ENCODE data around the gene RPRD2. TPM values are rescaled to one million over a fixed set of nuclear protein-coding genes. Genes with fewer than 3 reads are reported as not detected.
A peak's percentile ranks its signal among the peaks of the same experiment; 100 is the strongest.
"Not testable (repeated sequence)": the region's sequence is repeated elsewhere in the genome, so short reads cannot be mapped to it uniquely, and the experiment has no call there.

RPRD2 gene
- total RNA-seq (2013): 6.8 TPM
- polyA plus RNA-seq: 1 to 10 TPM; 5.9 to 9.7 (median 8.2) TPM
- polyA minus RNA-seq: 6.1 and 9.1 TPM in 2 replicates
- 13.0 to 69.1 (median 26.8) reads per million in 11 experiments for total RNA-seq

GRCh38 chr1:150363426-150364230 lies at the start of gene RPRD2:
Gene RPRD2 (plus strand): TSS chr1:150364147. CDS start chr1:150364715, 568 bp downstream.
- peak within 1 kb of the TSS; percentile 92 for H3K4me2 ChIP-seq (replicated peaks; ENCODE audit: extremely low read depth, low read length, poor library complexity, severe bottlenecking)
- H3K27ac ChIP-seq (ENCODE audit: low read depth in 1 of 2, low read length in 2 of 2): peak within 1 kb of the TSS; percentile 93 to 95
- H3K79me2 ChIP-seq (ENCODE audit: insufficient read depth, low read length): peaks cover 41% of the 10 kb centered on the region
- H3K27me3 ChIP-seq (ENCODE audit: control insufficient read depth in 2 of 2, insufficient read depth in 2 of 2, low read length in 2 of 2): no peaks in the 10 kb centered on the region
- no peak for TF ChIP-seq CTCF (IDR thresholded peaks at IDR 0.05)
- peaks cover 26 to 32% of the 10 kb centered on the region in 2 donors for H3K4me1 ChIP-seq (ENCODE audit: control insufficient read depth in 1 of 2, insufficient read depth in 2 of 2, low read length in 2 of 2)
- peak within 1 kb of the TSS; percentile 93 to 96 for H3K4me3 Mint-ChIP-seq
- peaks cover 0 to 2% (median 0%) of the 10 kb centered on the region in 7 donors for H3K9me3 Mint-ChIP-seq
- no peaks in the 10 kb centered on the region for H3K9me3 ChIP-seq (replicated peaks in 1 of 2; ENCODE audit: control insufficient read depth in 1 of 2, insufficient read depth in 1 of 2, low read length in 2 of 2)
- peak within 1 kb of the TSS; percentile 77 to 91 (median 84) for H3K4me3 ChIP-seq (replicated peaks in 1 of 3; ENCODE audit: low read depth in 2 of 3, low read length in 3 of 3)
- peak within 1 kb of the TSS; percentile 90 for H2AFZ ChIP-seq (ENCODE audit: insufficient read depth, low read depth, low read length, poor library complexity, severe bottlenecking)
- H3K9ac ChIP-seq (ENCODE audit: insufficient read depth, low read length, poor library complexity, severe bottlenecking): peak within 1 kb of the TSS; percentile 77
- DNase-seq: peak; percentile 96 to 99 (median 98)
- H3K36me3 Mint-ChIP-seq: no peaks in the 10 kb centered on the region
- intact Hi-C loops (cut with micrococcal nuclease): loop anchor here (5.0 kb wide), 1 partner anchor 41 kb away; the partner anchor contains the start of gene PRPF3 (in 2 of the 2)
- peak within 1 kb of the TSS; percentile 98 to 100 (median 100) for H3K27ac Mint-ChIP-seq
- H3K36me3 ChIP-seq (replicated peaks in 1 of 2; ENCODE audit: control insufficient read depth in 1 of 2, insufficient read depth in 2 of 2, low read length in 2 of 2): no peaks in the 10 kb centered on the region
- peaks cover 0 to 1% (median 0%) of the 10 kb centered on the region in 3 donors for H3K27me3 Mint-ChIP-seq (ENCODE audit: low read depth in 3 of 3)
- WGBS (ENCODE audit: insufficient coverage): 2% methylated on average over 19 of the region's 36 CpGs
- H4K20me1 ChIP-seq (ENCODE audit: insufficient read depth, low read length): peaks cover under 1% of the 10 kb centered on the region
- H3K4me1 Mint-ChIP-seq: peaks cover 33% of the 10 kb centered on the region

GRCh38 chr1:150314691-150315090 lies 49.3 kb upstream of the RPRD2 start:
- H2AFZ ChIP-seq (ENCODE audit: insufficient read depth, low read depth, low read length, poor library complexity, severe bottlenecking); H3K36me3 Mint-ChIP-seq; H3K79me2 ChIP-seq (ENCODE audit: insufficient read depth, low read length); H3K27me3 ChIP-seq (ENCODE audit: control insufficient read depth in 2 of 2, insufficient read depth in 2 of 2, low read length in 2 of 2); H3K9me3 ChIP-seq (replicated peaks in 1 of 2; ENCODE audit: control insufficient read depth in 1 of 2, insufficient read depth in 1 of 2, low read length in 2 of 2); H3K4me1 Mint-ChIP-seq; H3K27ac Mint-ChIP-seq; H3K4me3 ChIP-seq (replicated peaks in 1 of 3; ENCODE audit: low read depth in 2 of 3, low read length in 3 of 3); H3K4me1 ChIP-seq (ENCODE audit: control insufficient read depth in 1 of 2, insufficient read depth in 2 of 2, low read length in 2 of 2); H3K4me2 ChIP-seq (replicated peaks; ENCODE audit: extremely low read depth, low read length, poor library complexity, severe bottlenecking); intact Hi-C loops (cut with micrococcal nuclease); H3K9me3 Mint-ChIP-seq; H3K4me3 Mint-ChIP-seq; DNase-seq; H4K20me1 ChIP-seq (ENCODE audit: insufficient read depth, low read length); H3K27me3 Mint-ChIP-seq (ENCODE audit: low read depth in 3 of 3); H3K27ac ChIP-seq (ENCODE audit: low read depth in 1 of 2, low read length in 2 of 2); H3K9ac ChIP-seq (ENCODE audit: insufficient read depth, low read length, poor library complexity, severe bottlenecking); H3K36me3 ChIP-seq (replicated peaks in 1 of 2; ENCODE audit: control insufficient read depth in 1 of 2, insufficient read depth in 2 of 2, low read length in 2 of 2): not testable (repeated sequence)
- 83% methylated on average over 1 of the region's 4 CpGs for WGBS (ENCODE audit: insufficient coverage)

Measured in CD14-positive monocyte (primary cell).